Type B pancreatic cell (in vitro differentiated cells): ENCODE measurements around the gene EBF3. TPM values are rescaled to one million over a fixed set of nuclear protein-coding genes. Genes with fewer than 3 reads are reported as not detected.

Source experiments
- DNase-seq: peaks from one replicate; pipeline ENCODE4 v3.0.0; 2021; ENCODE audit warnings: mixed read lengths; ENCODE audit not compliant: unreplicated experiment; ENCODE audit errors: extremely low spot score
- H3K27ac Mint-ChIP-seq: 2 replicates; pipeline ENCODE4 v1.8.0; 2021; ENCODE audit warnings: mild to moderate bottlenecking, mixed read lengths
- H3K27me3 Mint-ChIP-seq: 2 replicates; pipeline ENCODE4 v1.8.0; 2021; ENCODE audit warnings: mixed read lengths
- H3K36me3 Mint-ChIP-seq: 2 replicates; pipeline ENCODE4 v1.8.0; 2021; ENCODE audit warnings: mixed read lengths
- H3K4me1 Mint-ChIP-seq: one replicate; pipeline ENCODE4 v1.8.0; 2021; ENCODE audit warnings: mixed read lengths; ENCODE audit not compliant: unreplicated experiment
- H3K4me3 Mint-ChIP-seq: 2 replicates; pipeline ENCODE4 v1.8.0; 2021; ENCODE audit warnings: mild to moderate bottlenecking, mixed read lengths
- H3K9me3 Mint-ChIP-seq: 2 replicates; pipeline ENCODE4 v1.8.0; 2021; ENCODE audit warnings: mixed read lengths
- total RNA-seq: library from RNA; stranded (reverse); gene quantifications from 2 replicates; pipeline ENCODE4 v1.2.1, GENCODE V29; 2021; ENCODE audit warnings: low replicate concordance
- TF ChIP-seq, protein P1 (sequence below): fragments of 200-600 bp; sonication (generic); conservative IDR thresholded peaks from 2 replicates; pipeline ENCODE4 v1.5.0; 2021; ENCODE audit warnings: antibody characterized with exemption, mild to moderate bottlenecking

Gene EBF3
- total RNA-seq, 1 donor from 2014 or later: 26.1 TPM

DNA sequence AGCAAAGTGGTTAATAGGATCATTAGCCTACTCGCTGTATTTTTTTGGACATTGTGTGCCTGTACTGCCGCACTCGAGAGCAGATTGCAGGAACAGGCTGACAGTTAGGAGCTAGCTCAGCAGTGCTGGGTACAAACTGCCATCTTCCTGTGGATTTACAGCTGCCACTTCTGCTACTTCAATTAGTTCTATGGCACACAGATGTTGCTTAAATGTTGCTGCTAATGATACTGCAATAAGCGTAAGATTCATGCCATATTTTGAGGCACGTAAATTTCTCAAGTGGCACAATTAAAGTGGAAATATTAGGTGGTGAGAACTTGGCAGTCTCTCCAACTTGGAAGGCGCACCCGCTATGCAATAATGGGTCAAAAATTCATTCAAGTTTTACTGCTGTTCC is 171.9 kb downstream of the EBF3 start:
- H3K27me3 Mint-ChIP-seq: no peaks in the 10 kb centered on the region
- no peak overlapping the region for H3K4me3 Mint-ChIP-seq
- no peak for DNase-seq
- TF ChIP-seq, protein P1, sequence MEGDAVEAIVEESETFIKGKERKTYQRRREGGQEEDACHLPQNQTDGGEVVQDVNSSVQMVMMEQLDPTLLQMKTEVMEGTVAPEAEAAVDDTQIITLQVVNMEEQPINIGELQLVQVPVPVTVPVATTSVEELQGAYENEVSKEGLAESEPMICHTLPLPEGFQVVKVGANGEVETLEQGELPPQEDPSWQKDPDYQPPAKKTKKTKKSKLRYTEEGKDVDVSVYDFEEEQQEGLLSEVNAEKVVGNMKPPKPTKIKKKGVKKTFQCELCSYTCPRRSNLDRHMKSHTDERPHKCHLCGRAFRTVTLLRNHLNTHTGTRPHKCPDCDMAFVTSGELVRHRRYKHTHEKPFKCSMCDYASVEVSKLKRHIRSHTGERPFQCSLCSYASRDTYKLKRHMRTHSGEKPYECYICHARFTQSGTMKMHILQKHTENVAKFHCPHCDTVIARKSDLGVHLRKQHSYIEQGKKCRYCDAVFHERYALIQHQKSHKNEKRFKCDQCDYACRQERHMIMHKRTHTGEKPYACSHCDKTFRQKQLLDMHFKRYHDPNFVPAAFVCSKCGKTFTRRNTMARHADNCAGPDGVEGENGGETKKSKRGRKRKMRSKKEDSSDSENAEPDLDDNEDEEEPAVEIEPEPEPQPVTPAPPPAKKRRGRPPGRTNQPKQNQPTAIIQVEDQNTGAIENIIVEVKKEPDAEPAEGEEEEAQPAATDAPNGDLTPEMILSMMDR: no peak
- no peaks in the 10 kb centered on the region for H3K4me1 Mint-ChIP-seq
- peaks cover 13% of the 10 kb centered on the region for H3K9me3 Mint-ChIP-seq
- peaks cover 11% of the 10 kb centered on the region for H3K36me3 Mint-ChIP-seq
- H3K27ac Mint-ChIP-seq: no peak overlapping the region

DNA sequence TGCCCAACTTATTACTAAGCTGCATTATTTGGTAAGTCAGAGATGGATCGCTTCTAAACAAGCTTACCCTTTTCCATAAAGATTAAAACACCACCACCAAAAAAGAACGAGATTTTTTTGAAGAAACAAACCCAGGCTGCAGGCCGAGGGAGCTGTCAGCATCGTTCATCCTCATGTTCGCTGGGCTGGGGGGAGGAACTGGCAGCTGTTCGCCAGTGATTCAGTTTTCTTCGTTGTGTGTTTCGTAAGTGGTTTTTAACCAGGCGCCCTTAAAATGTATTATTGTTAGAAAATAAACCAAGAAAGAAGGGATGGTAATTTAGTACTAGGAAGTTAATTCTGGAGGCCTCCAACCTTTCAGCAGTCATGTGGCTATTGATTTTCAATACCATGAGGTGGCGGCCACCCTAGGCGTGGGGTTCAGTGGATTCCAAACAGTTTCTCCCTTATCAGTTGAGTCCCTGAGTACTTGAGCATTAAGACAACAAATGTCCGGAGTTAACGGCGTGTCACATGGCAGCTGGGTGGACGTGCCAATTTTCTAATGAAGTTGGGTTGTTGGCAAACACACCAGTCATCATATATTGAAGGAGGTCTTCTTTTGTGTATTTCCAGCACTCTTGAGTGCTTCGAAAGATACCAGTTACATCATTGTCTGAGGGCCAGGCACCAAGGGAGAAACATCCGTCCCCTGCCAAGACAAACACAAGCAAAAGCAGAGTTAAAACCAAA is 173.2 kb downstream of the EBF3 start:
- no peaks in the 10 kb centered on the region for H3K4me1 Mint-ChIP-seq

GRCh38 chr10:129788215-129788614 is 175.9 kb downstream of the EBF3 start:
- no peaks in the 10 kb centered on the region for H3K4me1 Mint-ChIP-seq
- no peak for DNase-seq
- peaks cover 13% of the 10 kb centered on the region for H3K36me3 Mint-ChIP-seq
- no peak overlapping the region for H3K27ac Mint-ChIP-seq
- no peak overlapping the region for H3K4me3 Mint-ChIP-seq
- TF ChIP-seq, protein P1: no peak
- no peaks in the 10 kb centered on the region for H3K27me3 Mint-ChIP-seq
- H3K9me3 Mint-ChIP-seq: peaks cover 13% of the 10 kb centered on the region

More for the DNA sequence above, 173.2 kb downstream of the EBF3 start:
- Mint-ChIP-seq H3K27ac (no peak overlapping the region), H3K27me3 (no peaks in the 10 kb centered on the region), H3K4me3 (no peak overlapping the region), H3K9me3 (peaks cover 13% of the 10 kb centered on the region), H3K36me3 (peaks cover 14% of the 10 kb centered on the region)
- DNase-seq: no peak
- TF ChIP-seq, protein P1: no peak

DNA sequence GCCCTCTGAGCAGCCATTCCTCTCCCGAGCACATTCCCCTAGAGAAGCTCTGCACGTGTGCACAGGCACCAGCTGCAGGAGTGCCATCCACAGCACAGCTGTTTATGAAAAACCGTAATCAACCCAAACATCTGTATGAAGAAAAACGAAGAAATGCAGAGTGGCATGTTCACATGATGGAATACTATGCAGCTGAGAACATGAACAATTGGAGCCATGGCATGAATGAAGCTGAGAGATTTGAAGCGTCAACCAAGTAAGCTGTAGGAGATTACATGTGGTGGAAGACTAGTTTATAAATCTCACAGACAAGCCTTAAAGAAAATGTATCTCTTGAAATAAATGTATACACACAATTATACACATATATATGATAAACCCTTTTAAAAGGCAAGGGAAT is 176.5 kb downstream of the EBF3 start:
- no peak overlapping the region for H3K4me3 Mint-ChIP-seq
- no peak for DNase-seq
- no peak overlapping the region for H3K27ac Mint-ChIP-seq
- H3K36me3 Mint-ChIP-seq: peaks cover 8% of the 10 kb centered on the region
- TF ChIP-seq, protein P1: no peak
- H3K9me3 Mint-ChIP-seq: peaks cover 9% of the 10 kb centered on the region
- no peaks in the 10 kb centered on the region for H3K4me1 Mint-ChIP-seq
- no peaks in the 10 kb centered on the region for H3K27me3 Mint-ChIP-seq

DNA sequence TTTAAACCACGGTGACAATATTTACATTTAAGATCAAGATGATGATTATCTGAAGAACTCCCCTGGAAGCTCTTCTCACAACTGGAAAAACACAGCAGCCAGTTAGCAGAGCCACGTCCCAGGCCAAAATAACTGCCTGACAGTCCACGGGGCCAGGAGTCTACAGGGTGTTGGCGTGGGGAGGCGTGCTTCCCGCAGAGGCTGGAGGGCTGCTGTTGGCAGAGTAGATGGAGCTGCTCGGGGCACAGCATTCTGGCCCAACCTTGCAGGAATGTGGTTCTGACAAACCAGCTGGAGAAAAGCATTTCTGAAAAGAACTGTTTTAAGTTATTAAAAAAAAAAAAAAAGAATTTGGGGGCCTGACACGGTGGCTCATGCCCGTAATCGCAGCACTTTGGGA is 177.9 kb downstream of the EBF3 start:
- H3K4me3 Mint-ChIP-seq: no peak overlapping the region
- no peak for DNase-seq
- TF ChIP-seq, protein P1: no peak
- H3K27ac Mint-ChIP-seq: no peak overlapping the region
- H3K27me3 Mint-ChIP-seq: no peaks in the 10 kb centered on the region
- H3K4me1 Mint-ChIP-seq: no peaks in the 10 kb centered on the region
- H3K9me3 Mint-ChIP-seq: peaks cover 9% of the 10 kb centered on the region
- H3K36me3 Mint-ChIP-seq: peaks cover 8% of the 10 kb centered on the region
